Measurements from ENCODE around the gene TMEM175.

The TMEM175 gene

GRCh38 chr4:931960-932712 lies at the start of gene TMEM175, which contains the start of gene GAK:
TSS of gene TMEM175 (plus strand) at chr4:932460. CDS start at chr4:947740, 15,280 bp downstream.
TSS of gene GAK (minus strand) at chr4:932316. CDS start at chr4:932187, 129 bp downstream.
- H3K4me1 Mint-ChIP-seq = peaks cover 21% of the 10 kb centered on the region
- H3K27me3 Mint-ChIP-seq (ENCODE audit: low read depth) = no peaks in the 10 kb centered on the region
- no peaks in the 10 kb centered on the region for H3K36me3 Mint-ChIP-seq (ENCODE audit: low read depth)
- H3K4me3 Mint-ChIP-seq = peak within 1 kb of the TSS; percentile 95 to 98 (median 96)
- no peak for TF ChIP-seq CTCF (IDR thresholded peaks at IDR 0.05; ENCODE audit: unreplicated experiment in 3 of 3)
- peak within 1 kb of the TSS; percentile 76 to 90 (median 90) for H3K27ac Mint-ChIP-seq
- H3K9me3 Mint-ChIP-seq = no peaks in the 10 kb centered on the region

- peaks cover 32% of the 10 kb centered on the region for H3K36me3 Mint-ChIP-seq (ENCODE audit: low read depth)
- no peak overlapping the region for H3K4me3 Mint-ChIP-seq
- no peaks in the 10 kb centered on the region for H3K27me3 Mint-ChIP-seq (ENCODE audit: low read depth)
- no peaks in the 10 kb centered on the region for H3K9me3 Mint-ChIP-seq
- no peaks in the 10 kb centered on the region for H3K4me1 Mint-ChIP-seq
- TF ChIP-seq CTCF (IDR thresholded peaks at IDR 0.05; ENCODE audit: unreplicated experiment in 3 of 3) = no peak
- H3K27ac Mint-ChIP-seq = no peak overlapping the region
Measured at GRCh38 chr4:882646-883045, 49.6 kb upstream of the TMEM175 start.

GRCh38 chr4:883377-884095 lies 48.7 kb upstream of the TMEM175 start:
- TF ChIP-seq CTCF (IDR thresholded peaks at IDR 0.05; ENCODE audit: unreplicated experiment in 3 of 3) = no peak
- H3K27ac Mint-ChIP-seq = no peak overlapping the region
- peaks cover 30% of the 10 kb centered on the region for H3K36me3 Mint-ChIP-seq (ENCODE audit: low read depth)
- H3K27me3 Mint-ChIP-seq (ENCODE audit: low read depth) = no peaks in the 10 kb centered on the region
- no peaks in the 10 kb centered on the region for H3K9me3 Mint-ChIP-seq
- H3K4me3 Mint-ChIP-seq = no peak overlapping the region
- H3K4me1 Mint-ChIP-seq = no peaks in the 10 kb centered on the region

- Mint-ChIP-seq H3K4me3 (no peak overlapping the region), H3K27ac (no peak overlapping the region), H3K4me1 (no peaks in the 10 kb centered on the region), H3K27me3 (ENCODE audit: low read depth) (no peaks in the 10 kb centered on the region), H3K9me3 (no peaks in the 10 kb centered on the region), H3K36me3 (ENCODE audit: low read depth) (peaks cover 25% of the 10 kb centered on the region)
- no peak for TF ChIP-seq CTCF (IDR thresholded peaks at IDR 0.05; ENCODE audit: unreplicated experiment in 3 of 3)
Measured at GRCh38 chr4:884259-884658, 48.0 kb upstream of the TMEM175 start.

- no peaks in the 10 kb centered on the region for H3K9me3 Mint-ChIP-seq
- no peak overlapping the region for H3K4me3 Mint-ChIP-seq
- H3K27me3 Mint-ChIP-seq (ENCODE audit: low read depth) = no peaks in the 10 kb centered on the region
- no peak overlapping the region for H3K27ac Mint-ChIP-seq
- peaks cover 19% of the 10 kb centered on the region for H3K36me3 Mint-ChIP-seq (ENCODE audit: low read depth)
- TF ChIP-seq CTCF (IDR thresholded peaks at IDR 0.05; ENCODE audit: unreplicated experiment in 3 of 3) = no peak
- H3K4me1 Mint-ChIP-seq = no peaks in the 10 kb centered on the region
Measured at GRCh38 chr4:884896-885295, 47.4 kb upstream of the TMEM175 start.
